OCI-M1 (cell line): ENCODE measurements around the gene DOCK11.

Experiments used
- DNase-seq: peaks from one replicate; lab custom pipeline; 2025; lab: John Stamatoyannopoulos, UW

Gene DOCK11

DNA sequence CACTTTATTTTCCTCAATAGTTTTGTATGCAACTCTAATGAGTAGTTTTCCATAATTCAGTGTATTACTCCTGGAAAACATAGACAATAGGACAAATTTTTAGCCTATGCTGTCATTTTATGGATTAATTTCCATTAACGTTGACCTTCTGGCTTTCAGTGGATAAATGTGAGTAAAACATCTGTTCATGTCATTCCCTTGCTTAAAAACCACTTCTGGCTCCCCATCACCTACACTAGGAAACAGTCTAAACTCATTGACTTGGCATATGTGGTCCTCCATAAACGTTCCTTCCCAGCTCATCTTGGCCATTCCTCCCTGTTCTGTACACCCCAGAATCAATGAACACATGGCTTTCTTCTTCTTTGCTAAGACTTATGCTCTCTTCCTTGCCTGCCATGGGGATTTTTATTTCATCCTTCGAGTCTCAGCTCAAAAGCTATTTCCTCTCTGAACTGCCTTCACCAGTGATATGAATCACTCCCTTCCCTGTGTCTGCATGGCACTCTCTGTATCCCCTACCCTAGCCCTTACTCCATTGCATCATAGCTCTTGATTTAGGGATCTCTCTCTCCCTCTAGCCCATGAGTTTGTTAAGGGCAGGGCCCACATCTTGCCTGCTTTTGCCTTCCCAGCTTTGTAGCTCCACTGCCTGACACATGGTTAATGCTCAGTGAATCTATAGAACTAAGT lies 34.8 kb downstream of the DOCK11 start:
- peak; percentile 69 for DNase-seq

GRCh38 chrX:118534716-118535493 lies 39.3 kb downstream of the DOCK11 start:
- DNase-seq: no peak

DNA sequence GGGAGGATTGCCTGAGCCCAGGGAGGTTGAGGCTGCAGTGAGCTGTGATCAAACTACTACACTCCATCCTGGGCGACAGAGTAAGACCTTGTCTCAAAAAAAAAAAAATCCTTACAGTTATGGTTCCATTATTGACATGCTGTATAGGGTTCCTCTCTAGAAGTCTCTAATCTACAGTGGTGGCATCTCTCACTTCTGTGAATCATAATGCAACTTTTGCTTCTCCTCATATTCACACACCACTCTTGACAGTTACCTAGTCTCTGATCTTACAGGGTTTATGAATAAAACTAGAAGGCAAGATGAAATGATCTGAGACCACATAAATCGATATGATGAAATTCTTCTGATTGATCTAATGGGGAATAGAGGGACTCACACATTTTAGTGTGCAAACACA lies 40.6 kb downstream of the DOCK11 start:
- DNase-seq: no peak

- peak; percentile 64 for DNase-seq
Observed at GRCh38 chrX:118536687-118537461, 41.3 kb downstream of the DOCK11 start.

GRCh38 chrX:118538386-118538785 lies 42.8 kb downstream of the DOCK11 start:
- DNase-seq: no peak

GRCh38 chrX:118540342-118540741 lies 44.7 kb downstream of the DOCK11 start:
- no peak for DNase-seq

GRCh38 chrX:118541482-118541881 lies 45.9 kb downstream of the DOCK11 start:
- no peak for DNase-seq

DNA sequence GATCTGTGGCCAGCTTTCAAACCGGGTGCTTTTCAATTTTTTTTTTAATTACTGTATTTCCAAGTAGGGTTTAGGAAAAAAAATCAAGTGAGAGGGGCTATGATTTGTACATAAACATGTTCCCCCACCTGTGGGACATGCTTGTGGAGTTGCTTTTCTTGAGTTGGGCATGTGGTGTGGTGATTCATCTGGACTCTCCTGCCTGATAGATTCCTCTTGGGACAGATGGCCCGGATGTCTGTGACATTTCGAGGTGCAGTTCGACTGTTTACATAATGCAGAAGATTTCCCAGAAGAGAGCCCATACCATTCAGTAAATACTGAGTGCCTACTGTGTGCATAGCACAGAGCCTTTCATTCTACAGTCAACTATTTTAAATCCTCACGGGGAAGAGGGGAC lies 49.9 kb downstream of the DOCK11 start:
- no peak for DNase-seq

DNA sequence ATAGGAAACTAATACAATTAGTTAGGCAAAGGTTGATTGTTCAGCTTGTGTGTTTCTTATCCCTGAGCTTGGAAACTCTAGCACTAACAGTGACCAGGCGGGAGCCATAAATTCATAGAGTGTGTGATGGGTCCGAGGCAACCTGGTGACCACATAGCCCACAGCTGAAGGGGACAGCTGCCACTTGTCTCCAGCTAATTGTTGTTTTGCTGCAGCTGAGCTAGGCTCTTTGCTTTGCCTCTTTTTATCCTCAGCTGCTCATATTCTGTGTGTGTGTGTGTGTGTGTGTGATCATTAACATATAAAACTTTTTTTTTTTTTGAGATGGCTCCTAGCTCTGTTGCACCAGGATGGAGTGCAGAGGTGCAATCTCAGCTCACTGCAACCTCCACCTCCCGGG lies 53.2 kb downstream of the DOCK11 start:
- no peak for DNase-seq

GRCh38 chrX:118550792-118551191 lies 55.2 kb downstream of the DOCK11 start:
- no peak for DNase-seq

DNA sequence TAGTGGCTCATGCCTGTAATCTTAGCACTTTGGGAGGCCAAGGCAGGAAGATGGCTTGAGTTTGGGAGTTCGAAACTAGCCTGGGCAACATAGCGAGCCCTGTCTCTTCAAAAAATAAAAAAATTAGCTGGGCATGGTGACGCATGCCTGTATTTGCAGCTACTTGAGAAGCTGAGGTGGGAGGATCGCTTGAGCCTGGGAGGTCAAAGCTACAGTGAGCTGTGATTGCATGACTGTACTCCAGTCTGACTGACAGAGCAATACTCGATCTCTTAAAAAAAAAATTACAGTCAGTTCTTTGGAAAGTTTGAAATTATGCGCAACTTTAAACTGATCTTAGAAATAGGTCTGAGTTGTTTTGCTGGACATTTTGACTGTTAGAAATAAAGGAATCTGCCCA lies 55.8 kb downstream of the DOCK11 start:
- no peak for DNase-seq

- DNase-seq: peak; percentile 22
Observed at GRCh38 chrX:118552121-118552900, 56.7 kb downstream of the DOCK11 start.

GRCh38 chrX:118553042-118553710 lies 57.6 kb downstream of the DOCK11 start:
- no peak for DNase-seq

GRCh38 chrX:118554511-118554910 lies 58.9 kb downstream of the DOCK11 start:
- no peak for DNase-seq

GRCh38 chrX:118558926-118559325 lies 63.3 kb downstream of the DOCK11 start:
- peak; percentile 19 for DNase-seq

- DNase-seq: no peak
Observed at GRCh38 chrX:118560489-118560888, 64.9 kb downstream of the DOCK11 start.

DNA sequence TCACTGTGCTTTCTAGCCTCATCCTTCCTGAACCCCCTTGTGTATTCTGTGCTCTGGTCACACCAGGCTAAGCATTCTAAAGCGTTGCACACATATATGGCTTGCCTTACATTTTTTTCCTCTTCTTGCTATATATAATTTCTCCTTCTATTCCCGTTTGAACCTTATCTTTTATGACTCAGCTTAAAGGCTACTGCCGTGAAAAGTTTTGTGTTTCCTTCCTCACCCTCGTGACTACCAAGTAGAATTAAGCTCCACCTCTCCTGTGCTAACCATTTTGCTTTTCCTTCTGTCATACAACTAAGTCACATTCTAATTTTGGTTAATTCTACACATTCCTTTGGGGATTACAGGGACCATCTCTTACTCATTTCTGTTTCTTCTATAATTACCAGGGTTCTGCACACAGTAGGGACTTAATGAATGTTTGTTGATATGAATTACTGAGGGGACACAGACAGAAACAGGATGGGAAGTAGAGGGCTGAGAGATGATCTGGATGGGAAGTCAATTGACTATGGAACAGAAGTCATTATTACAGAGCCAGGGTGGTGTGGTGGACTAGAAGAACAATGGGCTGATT lies 67.1 kb downstream of the DOCK11 start:
- peak; percentile 78 for DNase-seq

GRCh38 chrX:118564498-118564897 lies 68.9 kb downstream of the DOCK11 start:
- no peak for DNase-seq

DNA sequence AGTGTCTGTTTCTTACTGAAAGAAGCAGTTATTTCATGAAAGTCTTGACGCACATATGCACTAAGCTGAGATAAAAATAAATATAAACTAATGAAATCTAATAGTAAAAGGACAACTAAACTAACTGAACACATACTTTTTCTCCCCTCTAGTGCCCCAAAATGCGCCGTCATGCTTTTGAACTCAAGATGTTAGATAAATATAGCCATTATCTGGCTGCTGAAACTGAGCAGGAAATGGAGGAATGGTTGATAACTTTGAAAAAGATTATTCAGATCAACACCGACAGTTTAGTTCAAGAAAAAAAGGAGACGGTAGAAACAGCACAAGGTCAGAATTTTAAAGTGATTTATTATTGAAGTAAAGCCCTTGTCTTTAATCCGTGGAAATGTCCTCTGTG lies 70.2 kb downstream of the DOCK11 start:
- peak; percentile 24 for DNase-seq

DNA sequence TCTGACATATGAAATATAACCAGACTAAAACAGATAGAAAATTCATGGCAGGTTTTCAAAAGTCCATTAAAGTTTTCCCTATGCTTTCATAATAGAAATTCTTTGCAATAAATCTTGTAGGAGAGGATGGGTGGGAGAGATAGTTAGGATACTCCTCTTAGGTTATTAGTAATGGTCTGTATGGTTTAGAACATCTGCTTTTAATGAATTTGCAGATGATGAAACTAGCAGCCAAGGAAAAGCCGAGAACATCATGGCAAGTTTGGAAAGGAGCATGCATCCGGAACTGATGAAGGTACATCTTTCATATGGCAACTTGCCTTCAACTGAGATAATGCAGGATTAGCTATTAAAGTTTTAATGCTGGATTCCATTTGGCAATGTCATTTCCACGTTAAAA lies 70.7 kb downstream of the DOCK11 start:
- DNase-seq: no peak

GRCh38 chrX:118569676-118570075 lies 74.1 kb downstream of the DOCK11 start:
- no peak for DNase-seq
